ENCODE measurements around the gene STK39.

The STK39 gene

DNA sequence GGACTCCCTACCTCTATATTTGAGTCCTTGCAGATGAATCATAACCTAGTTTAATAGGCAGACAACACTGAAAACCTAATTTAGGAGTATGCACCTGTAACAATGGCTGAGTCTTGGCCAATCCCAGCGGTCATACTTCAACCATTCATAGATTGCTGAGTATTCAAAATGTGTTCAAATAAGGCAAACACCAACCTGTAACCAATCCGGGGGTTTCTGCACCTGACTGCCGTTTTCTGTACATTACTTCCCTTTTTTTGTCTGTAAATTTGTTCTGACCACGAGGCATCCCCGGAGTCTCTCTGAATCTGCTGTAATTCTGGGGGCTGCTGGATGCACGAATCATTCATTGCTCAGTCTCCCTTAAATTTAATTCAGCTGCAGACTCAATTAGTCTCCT is 338.6 kb downstream of the STK39 start:
- no peak for DNase-seq (ENCODE audit: low read depth, low spot score)

GRCh38 chr2:167905668-167906067 is 341.7 kb downstream of the STK39 start:
- H3K27ac ChIP-seq: no peak overlapping the region
- no peak for DNase-seq (ENCODE audit: low read depth, low spot score)

More for the DNA sequence above, 338.6 kb downstream of the STK39 start:
- no peak overlapping the region for H3K27ac ChIP-seq

All from epithelial cell of prostate (primary cell).